ENCODE results near the gene MTO1.
"Not testable (repeated sequence)": the region's sequence is repeated elsewhere in the genome, so short reads cannot be mapped to it uniquely, and the experiment has no call there.

Gene MTO1

DNA sequence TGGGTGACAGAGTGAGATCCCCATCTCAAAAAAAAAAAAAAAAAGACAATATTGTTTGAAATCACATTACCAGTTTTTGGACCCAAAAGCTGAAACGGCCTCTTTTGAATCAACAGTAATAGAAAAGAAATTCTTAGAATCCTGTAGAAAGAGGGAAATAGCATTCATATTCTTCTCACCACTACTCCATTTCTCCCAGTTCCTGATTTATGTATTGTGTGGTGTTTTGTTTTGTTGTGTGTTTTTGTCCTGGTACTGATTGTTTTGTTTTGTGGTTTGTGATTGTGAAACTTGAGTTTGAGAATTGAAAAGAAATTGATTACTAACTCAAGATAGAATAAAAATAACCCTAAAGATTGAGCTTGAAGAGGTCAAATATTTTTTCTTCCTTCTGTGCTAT, 85.5 kb downstream of the MTO1 start:
- in situ Hi-C loops (cut with HindIII; ENCODE audit: low sequenced_read_pairs): no loop called here
- DNase-seq (ENCODE audit: low read depth): no peak
- no peak overlapping the region for H3K4me3 ChIP-seq (ENCODE audit: low read depth, low read length)
- TF ChIP-seq, protein P1, sequence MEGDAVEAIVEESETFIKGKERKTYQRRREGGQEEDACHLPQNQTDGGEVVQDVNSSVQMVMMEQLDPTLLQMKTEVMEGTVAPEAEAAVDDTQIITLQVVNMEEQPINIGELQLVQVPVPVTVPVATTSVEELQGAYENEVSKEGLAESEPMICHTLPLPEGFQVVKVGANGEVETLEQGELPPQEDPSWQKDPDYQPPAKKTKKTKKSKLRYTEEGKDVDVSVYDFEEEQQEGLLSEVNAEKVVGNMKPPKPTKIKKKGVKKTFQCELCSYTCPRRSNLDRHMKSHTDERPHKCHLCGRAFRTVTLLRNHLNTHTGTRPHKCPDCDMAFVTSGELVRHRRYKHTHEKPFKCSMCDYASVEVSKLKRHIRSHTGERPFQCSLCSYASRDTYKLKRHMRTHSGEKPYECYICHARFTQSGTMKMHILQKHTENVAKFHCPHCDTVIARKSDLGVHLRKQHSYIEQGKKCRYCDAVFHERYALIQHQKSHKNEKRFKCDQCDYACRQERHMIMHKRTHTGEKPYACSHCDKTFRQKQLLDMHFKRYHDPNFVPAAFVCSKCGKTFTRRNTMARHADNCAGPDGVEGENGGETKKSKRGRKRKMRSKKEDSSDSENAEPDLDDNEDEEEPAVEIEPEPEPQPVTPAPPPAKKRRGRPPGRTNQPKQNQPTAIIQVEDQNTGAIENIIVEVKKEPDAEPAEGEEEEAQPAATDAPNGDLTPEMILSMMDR (IDR thresholded peaks at IDR 0.05; ENCODE audit: low read depth, low read length, missing control alignments): no peak

GRCh38 chr6:73548458-73549446, 87.2 kb downstream of the MTO1 start:
- TF ChIP-seq, protein P1 (IDR thresholded peaks at IDR 0.05; ENCODE audit: low read depth, low read length, missing control alignments): no peak
- DNase-seq (ENCODE audit: low read depth): no peak
- no peak overlapping the region for H3K4me3 ChIP-seq (ENCODE audit: low read depth, low read length)
- in situ Hi-C loops (cut with HindIII; ENCODE audit: low sequenced_read_pairs): no loop called here

DNA sequence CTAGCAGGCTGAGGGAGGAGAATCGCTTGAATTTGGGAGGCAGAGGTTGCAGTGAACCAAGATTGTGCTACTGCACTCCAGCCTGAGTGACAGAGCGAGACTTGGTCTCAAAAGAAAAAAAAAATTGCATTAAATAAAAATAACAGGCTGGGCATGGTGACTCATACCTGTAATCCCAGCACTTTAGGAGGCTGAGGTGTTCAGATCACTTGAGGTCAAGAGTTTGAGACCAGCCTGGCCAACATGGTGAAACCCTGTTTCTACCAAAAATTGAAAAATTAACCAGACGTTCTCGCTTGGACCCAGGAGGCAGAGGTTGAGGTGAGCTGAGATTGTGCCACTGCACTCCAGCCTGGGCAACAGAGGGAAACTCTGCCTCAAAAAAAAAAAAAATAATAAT, 89.6 kb downstream of the MTO1 start:
- in situ Hi-C loops (cut with HindIII; ENCODE audit: low sequenced_read_pairs); H3K4me3 ChIP-seq (ENCODE audit: low read depth, low read length); DNase-seq (ENCODE audit: low read depth): not testable (repeated sequence)

DNA sequence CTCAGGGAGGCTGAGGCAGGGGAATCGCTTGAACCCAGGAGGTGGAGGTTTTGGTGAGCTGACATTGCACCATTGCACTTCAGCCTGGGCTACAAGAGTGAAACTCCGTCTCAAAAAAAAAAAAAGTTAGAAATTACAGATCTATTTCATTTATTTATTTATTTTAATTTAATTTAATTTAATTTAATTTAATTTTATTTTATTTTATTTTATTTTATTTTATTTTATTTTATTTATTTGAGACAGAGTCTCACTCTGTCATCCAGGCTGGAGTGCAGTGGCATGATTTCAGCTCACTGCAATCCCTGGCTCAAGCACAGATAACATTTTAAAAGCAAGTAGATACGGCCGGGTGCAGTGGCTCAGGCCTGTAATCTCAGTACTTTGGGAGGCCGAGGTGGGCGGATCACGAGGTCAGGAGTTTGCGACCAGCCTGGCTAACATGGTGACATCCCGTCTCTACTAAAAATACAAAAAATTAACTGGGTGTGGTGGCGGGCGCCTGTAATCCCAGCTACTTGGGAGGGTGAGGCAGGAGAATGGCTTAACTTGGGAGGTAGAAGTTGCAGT, 93.9 kb downstream of the MTO1 start:
- DNase-seq (ENCODE audit: low read depth); H3K4me3 ChIP-seq (ENCODE audit: low read depth, low read length); in situ Hi-C loops (cut with HindIII; ENCODE audit: low sequenced_read_pairs): not testable (repeated sequence)

- in situ Hi-C loops (cut with HindIII; ENCODE audit: low sequenced_read_pairs): no loop called here
- TF ChIP-seq, protein P1 (IDR thresholded peaks at IDR 0.05; ENCODE audit: low read depth, low read length, missing control alignments): no peak
- DNase-seq (ENCODE audit: low read depth): no peak
- H3K4me3 ChIP-seq (ENCODE audit: low read depth, low read length): no peak overlapping the region
These were observed 95.3 kb downstream of the MTO1 start for GRCh38 chr6:73556836-73557235.
